Middle frontal gyrus (tissue), 1 donor: ENCODE results near the gene NDUFS5.
"Not testable (repeated sequence)": the region's sequence is repeated elsewhere in the genome, so short reads cannot be mapped to it uniquely, and the experiment has no call there.

ENCODE experiments used
- DNase-seq: peaks from one replicate; pipeline ENCODE4 v3.0.0-alpha.2; 2015; ENCODE audit warnings: low spot score; ENCODE audit errors: extremely low spot score

NDUFS5 gene

GRCh38 chr1:39063191-39063590, 37.0 kb downstream of the NDUFS5 start:
- no peak for DNase-seq

GRCh38 chr1:39063775-39064174, 37.6 kb downstream of the NDUFS5 start:
- no peak for DNase-seq

DNA sequence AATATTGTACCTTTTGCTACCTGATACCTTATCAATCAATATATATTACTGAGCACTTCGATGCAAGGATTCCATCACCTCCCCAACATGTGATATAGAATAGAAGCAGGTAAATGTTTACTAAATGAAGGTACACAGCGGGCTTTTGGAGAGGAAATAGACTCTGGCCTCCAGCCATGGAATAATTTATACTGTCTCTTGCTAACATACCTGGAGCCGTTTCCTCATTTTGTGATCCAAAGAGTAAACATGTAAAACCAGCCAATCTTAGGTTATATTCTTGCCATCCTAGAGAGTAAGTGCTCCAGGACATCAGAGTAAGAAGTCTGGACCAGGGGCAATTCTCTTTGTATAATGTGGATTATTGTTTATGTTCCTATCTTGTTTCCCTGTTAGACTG, 39.4 kb downstream of the NDUFS5 start:
- DNase-seq = no peak

- DNase-seq = not testable (repeated sequence)
Measured at GRCh38 chr1:39068227-39068626, 42.1 kb downstream of the NDUFS5 start.

- not testable (repeated sequence) for DNase-seq
Measured at GRCh38 chr1:39071557-39071956, 45.4 kb downstream of the NDUFS5 start.

GRCh38 chr1:39076127-39076798, 50.1 kb downstream of the NDUFS5 start:
- no peak for DNase-seq

DNA sequence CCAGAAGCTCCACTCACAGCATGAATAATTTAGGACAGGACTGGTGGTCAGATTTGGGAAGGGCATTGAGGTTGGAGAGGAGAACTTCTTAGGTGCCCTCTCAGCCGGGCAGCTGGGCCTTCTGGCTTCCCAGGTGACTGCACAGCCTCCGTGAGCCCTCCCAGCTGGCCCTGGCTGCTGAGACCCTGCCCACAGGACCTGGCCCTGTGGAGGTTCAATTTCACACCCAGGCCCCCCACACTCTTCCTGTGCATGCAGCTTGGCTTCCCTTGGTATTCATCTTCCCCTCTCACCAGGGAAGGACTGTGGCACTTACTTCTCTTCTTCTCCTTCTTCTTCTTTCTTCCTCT, 50.6 kb downstream of the NDUFS5 start:
- no peak for DNase-seq

DNA sequence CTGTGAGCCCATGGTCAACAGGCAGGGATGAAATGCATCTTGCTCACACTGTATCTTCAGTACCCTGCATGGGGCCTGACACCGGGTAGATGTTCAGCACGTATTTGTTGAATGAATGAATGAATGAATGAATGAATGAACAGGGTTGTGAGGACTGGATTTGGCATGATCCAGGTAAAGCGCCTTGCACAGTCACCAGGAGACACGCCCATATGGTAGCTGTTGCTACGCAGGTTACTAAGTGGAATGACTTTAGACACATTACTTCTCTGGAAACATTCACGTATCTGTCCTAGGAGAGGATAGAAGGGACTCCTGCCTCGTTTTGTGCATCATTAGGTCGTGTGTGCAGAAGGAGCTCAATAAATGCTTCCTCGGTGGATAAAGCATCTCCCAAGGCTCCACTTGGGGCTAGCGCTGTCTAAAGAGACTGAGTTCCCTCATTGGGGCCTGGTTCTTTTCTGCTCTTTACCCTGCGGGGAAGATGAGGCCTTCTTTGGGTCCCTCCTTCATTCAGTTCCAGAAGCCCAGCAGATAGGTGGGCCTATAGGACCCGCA, 54.2 kb downstream of the NDUFS5 start:
- no peak for DNase-seq

DNA sequence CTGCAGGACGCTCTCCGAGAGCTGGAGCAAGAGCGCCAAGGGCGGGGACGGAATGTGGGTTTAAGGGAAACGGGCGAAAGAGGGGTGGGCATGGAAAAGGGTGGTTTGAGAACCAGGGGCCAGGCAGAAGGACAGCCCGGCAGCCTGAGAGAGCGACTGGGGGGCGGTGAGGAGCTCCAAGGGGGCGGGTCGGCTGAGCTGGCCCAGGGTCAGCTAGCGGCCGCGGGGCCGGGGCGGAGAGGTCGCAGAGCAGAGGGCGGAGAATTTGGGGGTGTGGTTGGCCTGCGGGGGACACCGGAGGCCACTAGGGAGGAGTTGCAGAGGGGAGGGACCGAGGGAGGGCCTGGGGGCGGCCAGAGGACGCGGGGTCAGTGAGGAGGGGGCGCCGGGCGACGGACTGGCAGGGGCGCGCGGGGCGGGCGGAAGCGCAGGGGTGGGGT, 54.7 kb downstream of the NDUFS5 start:
- DNase-seq = no peak

DNA sequence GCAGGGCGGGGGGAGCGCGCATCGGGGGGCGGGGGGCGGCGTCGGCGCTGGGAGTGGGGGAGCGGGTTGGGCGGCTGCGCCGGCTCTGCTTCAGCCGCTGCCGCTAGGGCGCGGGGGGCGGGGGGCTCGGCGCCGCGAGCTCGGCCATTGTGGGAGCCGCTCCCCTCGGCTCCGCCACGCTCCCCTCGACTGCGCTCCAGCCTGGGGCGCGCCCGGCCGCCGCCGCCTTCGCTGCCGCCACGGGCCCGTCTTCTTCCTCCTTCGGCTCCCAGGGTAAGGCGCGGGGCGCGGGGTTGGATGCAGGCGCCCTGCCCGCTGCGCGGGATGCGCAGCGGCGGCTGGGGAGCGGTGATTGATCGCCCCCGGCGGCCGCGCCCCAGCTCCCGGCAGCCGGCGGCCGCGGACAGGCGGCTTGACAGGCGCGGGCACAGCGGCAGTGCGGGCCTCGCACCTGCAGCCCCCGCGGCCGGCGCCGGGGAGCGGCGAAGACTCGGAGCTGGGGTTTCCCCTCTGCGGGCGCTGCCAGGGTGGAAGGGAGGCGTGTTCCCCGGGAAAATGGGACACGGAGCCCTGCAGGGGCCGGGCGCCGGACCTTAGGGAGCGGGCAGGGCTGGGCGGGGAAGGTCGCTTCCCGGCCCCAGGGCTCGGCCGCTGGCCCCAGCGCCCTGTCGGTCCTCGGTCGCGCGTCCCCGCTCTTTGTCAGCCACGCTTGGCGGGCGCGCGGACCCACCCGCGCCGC, 55.3 kb downstream of the NDUFS5 start:
- no peak for DNase-seq

DNA sequence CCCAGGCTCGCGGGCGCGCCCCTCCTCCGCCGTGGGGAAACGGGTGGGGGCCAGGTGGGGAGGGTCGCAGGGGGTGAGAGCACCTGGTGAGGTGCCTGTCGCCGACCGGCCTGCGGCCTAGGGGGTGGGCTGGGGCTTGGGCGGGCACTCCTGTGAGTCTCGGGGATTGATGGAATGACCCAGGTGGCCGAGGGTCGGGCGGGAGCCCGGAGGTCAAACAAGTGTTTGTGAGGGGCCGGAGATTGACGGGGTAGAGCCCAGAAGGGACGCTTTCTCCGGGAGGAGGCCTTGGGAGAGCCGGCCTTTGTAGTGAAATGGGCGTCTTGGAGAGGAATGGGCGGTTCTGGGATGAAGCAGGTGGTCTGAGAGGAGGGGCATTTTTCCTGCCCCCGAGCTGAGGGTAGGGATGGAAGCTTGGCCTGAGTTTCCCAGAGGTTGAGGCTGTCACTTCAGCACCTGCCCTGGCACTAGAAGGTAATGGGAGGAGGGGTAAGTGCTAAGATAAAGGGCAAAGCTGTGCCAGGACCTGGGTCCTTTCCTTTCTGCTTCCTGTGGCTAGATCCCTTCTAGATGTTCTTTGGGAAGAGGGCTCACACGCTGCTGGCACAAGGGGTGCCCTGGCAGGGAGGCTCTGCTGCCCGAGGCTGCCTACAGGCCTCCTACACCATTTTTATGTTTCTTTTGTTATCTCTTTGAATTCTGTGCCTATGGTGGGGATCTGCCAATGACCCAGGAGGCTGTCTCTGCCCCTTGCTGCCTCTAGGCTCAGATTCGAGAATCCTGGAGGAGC, 56.1 kb downstream of the NDUFS5 start:
- DNase-seq = no peak

- DNase-seq = no peak
Measured at GRCh38 chr1:39082811-39083576, 56.8 kb downstream of the NDUFS5 start.

GRCh38 chr1:39084191-39084590, 58.0 kb downstream of the NDUFS5 start:
- no peak for DNase-seq
